Naive thymus-derived CD4-positive, alpha-beta T cell (primary cell): Measurements from ENCODE around the gene STX1A. TPM values are rescaled to one million over a fixed set of nuclear protein-coding genes. Genes with fewer than 3 reads are reported as not detected.

ENCODE experiments used
- ATAC-seq: fragments of 150-1000 bp; cut with Tn5 transposase; 2 replicates; pipeline ENCODE4 v1.10.0; 2021; ENCODE audit warnings: mild to moderate bottlenecking, moderate library complexity
- CTCF ChIA-PET: fragments of 350-600 bp; sonication (Branson Sonifier 250); formaldehyde crosslinking; loops from one replicate; lab custom pipeline; 2021; ENCODE audit warnings: antibody characterized with exemption; lab: Charles Lee
- POLR2A ChIA-PET: fragments of 350-600 bp; sonication (Branson Sonifier 250); formaldehyde crosslinking; loops from one replicate; lab custom pipeline; 2021; ENCODE audit warnings: antibody characterized with exemption, inconsistent platforms; lab: Charles Lee
- DNase-seq, 9 donors: peaks; one replicate each; pipeline versions ENCODE4 v3.0.0 to v3.0.0-alpha.2; 2020 to 2022; ENCODE audit warnings: mixed read lengths in 1 of 9
- H3K27ac ChIP-seq: one replicate; pipeline ENCODE4 v1.7.0; 2013; ENCODE audit warnings: mild to moderate bottlenecking, low read depth, low read length, moderate library complexity
- H3K27me3 ChIP-seq, 2 donors: one replicate each; pipeline ENCODE4 v1.7.0; 2013; ENCODE audit warnings: low read length in 2 of 2, mild to moderate bottlenecking in 2 of 2, moderate library complexity in 2 of 2; ENCODE audit not compliant: control insufficient read depth in 2 of 2, insufficient read depth in 2 of 2
- H3K36me3 ChIP-seq, 3 experiments: 1 replicate in 2 of 3; 2 replicates in 1 of 3; pipeline ENCODE4 v1.7.0; 2013; ENCODE audit warnings: low read length in 3 of 3, mild to moderate bottlenecking in 3 of 3, moderate library complexity in 1 of 3; ENCODE audit not compliant: insufficient read depth in 3 of 3, control insufficient read depth in 2 of 3
- H3K4me1 ChIP-seq, 2 donors: one replicate each; pipeline ENCODE4 v1.7.0; 2013; ENCODE audit warnings: low read length in 2 of 2, mild to moderate bottlenecking in 2 of 2, moderate library complexity in 1 of 2; ENCODE audit not compliant: control insufficient read depth in 2 of 2, insufficient read depth in 2 of 2
- H3K4me3 ChIP-seq: 2 replicates; pipeline ENCODE4 v1.7.0; 2013; ENCODE audit warnings: mild to moderate bottlenecking, low read length
- H3K9me3 ChIP-seq, 3 experiments: 1 replicate in 2 of 3; 2 replicates in 1 of 3; pipeline ENCODE4 v1.7.0; 2013; ENCODE audit warnings: low read length in 3 of 3; ENCODE audit not compliant: control insufficient read depth in 2 of 3
- H3K27ac Mint-ChIP-seq, 9 donors: one replicate each; pipeline ENCODE4 v1.8.0; 2020 to 2022; ENCODE audit warnings: mixed read lengths in 9 of 9, mild to moderate bottlenecking in 8 of 9, moderate library complexity in 5 of 9, inconsistent platforms in 2 of 9
- H3K27me3 Mint-ChIP-seq, 5 donors: one replicate each; pipeline ENCODE4 v1.8.0; 2021 to 2022; ENCODE audit warnings: mixed read lengths in 5 of 5, mild to moderate bottlenecking in 1 of 5
- H3K36me3 Mint-ChIP-seq, 5 donors: one replicate each; pipeline ENCODE4 v1.8.0; 2020 to 2022; ENCODE audit warnings: mixed read lengths in 5 of 5, mild to moderate bottlenecking in 3 of 5, inconsistent platforms in 1 of 5
- H3K4me1 Mint-ChIP-seq, 7 donors: one replicate each; pipeline ENCODE4 v1.8.0; 2020 to 2022; ENCODE audit warnings: mixed read lengths in 7 of 7, mild to moderate bottlenecking in 3 of 7, inconsistent platforms in 1 of 7
- H3K4me3 Mint-ChIP-seq, 10 donors: one replicate each; pipeline ENCODE4 v1.8.0; 2020 to 2022; ENCODE audit warnings: mild to moderate bottlenecking in 10 of 10, mixed read lengths in 10 of 10, moderate library complexity in 6 of 10, inconsistent platforms in 2 of 10
- H3K9me3 Mint-ChIP-seq, 11 donors: one replicate each; pipeline ENCODE4 v1.8.0; 2020 to 2022; ENCODE audit warnings: mixed read lengths in 11 of 11, mild to moderate bottlenecking in 4 of 11, inconsistent platforms in 1 of 11, moderate library complexity in 1 of 11
- intact Hi-C, 2 donors: fragments of 100-400 bp; cut with micrococcal nuclease; formaldehyde crosslinking; loops; one replicate each; pipeline ENCODE4 v1.15.1; 2023
- polyA plus RNA-seq, 2 donors: library from polyadenylated mRNA; unstranded; fragments of 300-500 nt; fragmentation: Illumina TruSeq; gene quantifications; one replicate each; pipeline ENCODE4 v1.2.3, GENCODE V29; 2021
- total RNA-seq, 6 experiments: library from RNA in 5 of 6; stranded (reverse) in 5 of 6; gene quantifications; 1 replicate in 5 of 6; 2 replicates in 1 of 6; pipeline ENCODE4 v1.2.3 and lab custom pipeline; 2021 to 2026

The STX1A gene
- total and polyA plus RNA-seq, 7 experiments from 2014 or later, result 1.2 to 13.4 (median 9.8) TPM

DNA sequence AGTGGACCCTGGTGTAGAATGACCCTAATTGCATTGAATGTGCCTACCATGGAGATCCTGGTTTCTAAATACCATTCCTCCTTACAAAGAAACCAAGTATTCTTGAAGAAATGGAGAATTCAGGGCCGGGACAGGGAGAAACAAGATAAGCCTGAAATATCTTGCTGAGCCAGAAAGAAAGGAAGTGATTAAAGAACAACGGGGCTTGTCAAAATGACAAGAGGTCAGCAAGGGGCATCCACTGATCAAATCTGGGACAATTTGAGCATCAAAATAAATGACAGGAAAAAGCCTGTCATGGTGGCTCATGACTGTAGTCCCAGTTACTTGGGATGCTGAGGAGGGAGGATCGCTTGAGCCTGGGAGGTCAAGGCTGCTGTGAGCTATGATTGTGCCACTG lies 11.0 kb upstream of the STX1A start:
- POLR2A ChIA-PET, result no interaction called here
- CTCF ChIA-PET, result interaction anchor here (0.6 kb wide), 2 partner anchors 115 to 123 kb away, joined by 3 read pairs; no protein-coding TSS in a partner anchor
- ATAC-seq (no peak), DNase-seq (no peak)
- Histone ChIP-seq H3K27ac (no peak overlapping the region), H3K27me3 (no peaks in the 10 kb centered on the region), H3K9me3 (no peaks in the 10 kb centered on the region), H3K4me1 (peaks cover 0 to 8% of the 10 kb centered on the region in 2 donors), H3K4me3 (no peak overlapping the region), H3K36me3 (no peaks in the 10 kb centered on the region)
- Mint-ChIP-seq H3K4me3 (no peak overlapping the region), H3K27me3 (peaks cover 0 to 15% (median 9%) of the 10 kb centered on the region in 5 donors), H3K36me3 (no peaks in the 10 kb centered on the region), H3K9me3 (no peaks in the 10 kb centered on the region), H3K4me1 (peaks cover 0 to 9% (median 7%) of the 10 kb centered on the region in 7 donors), H3K27ac (no peak overlapping the region)
- intact Hi-C loops, result loop anchor here in 1 of 2 donors (10.0 kb wide), 2 partner anchors 524 to 924 kb away; partner anchors contain the start of genes GTF2I and RFC2

DNA sequence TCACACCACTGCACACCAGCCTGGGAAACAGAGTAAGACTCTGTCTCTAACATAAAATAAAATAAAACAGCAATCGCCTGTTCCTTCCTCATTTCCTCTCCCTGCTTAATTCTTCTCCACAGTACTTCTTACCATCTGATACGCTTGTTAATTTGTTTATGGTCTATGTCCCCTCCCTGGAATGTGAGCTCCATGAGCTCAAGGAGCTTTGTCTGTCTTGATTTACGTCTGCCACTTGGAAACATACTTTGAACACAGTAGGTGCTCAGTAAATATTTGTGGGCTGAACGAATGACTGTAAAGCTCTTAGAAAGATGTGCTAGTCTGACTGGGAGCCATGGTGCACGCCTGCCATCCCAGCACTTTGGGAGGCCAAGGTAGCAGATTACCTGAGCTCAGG lies 9.1 kb upstream of the STX1A start:
- Histone ChIP-seq H3K36me3 (no peaks in the 10 kb centered on the region), H3K4me1 (no peaks in the 10 kb centered on the region), H3K27me3 (no peaks in the 10 kb centered on the region), H3K4me3 (no peak overlapping the region), H3K27ac (no peak overlapping the region), H3K9me3 (no peaks in the 10 kb centered on the region)
- intact Hi-C loops, result no loop called here
- Mint-ChIP-seq H3K4me1 (peaks cover 0 to 2% (median 0%) of the 10 kb centered on the region in 7 donors), H3K36me3 (no peaks in the 10 kb centered on the region), H3K9me3 (no peaks in the 10 kb centered on the region), H3K27ac (no peak overlapping the region), H3K27me3 (peaks cover 0 to 15% (median 9%) of the 10 kb centered on the region in 5 donors), H3K4me3 (no peak overlapping the region)
- CTCF ChIA-PET, result interaction anchor here (1.8 kb wide), 1 partner anchor 121 kb away, joined by 10 read pairs; no protein-coding TSS in a partner anchor
- DNase-seq (no peak), ATAC-seq (no peak)
- POLR2A ChIA-PET, result interaction anchor here (0.6 to 0.7 kb wide), 2 partner anchors 125 to 151 kb away, joined by 3 to 4 read pairs; no protein-coding TSS in a partner anchor

DNA sequence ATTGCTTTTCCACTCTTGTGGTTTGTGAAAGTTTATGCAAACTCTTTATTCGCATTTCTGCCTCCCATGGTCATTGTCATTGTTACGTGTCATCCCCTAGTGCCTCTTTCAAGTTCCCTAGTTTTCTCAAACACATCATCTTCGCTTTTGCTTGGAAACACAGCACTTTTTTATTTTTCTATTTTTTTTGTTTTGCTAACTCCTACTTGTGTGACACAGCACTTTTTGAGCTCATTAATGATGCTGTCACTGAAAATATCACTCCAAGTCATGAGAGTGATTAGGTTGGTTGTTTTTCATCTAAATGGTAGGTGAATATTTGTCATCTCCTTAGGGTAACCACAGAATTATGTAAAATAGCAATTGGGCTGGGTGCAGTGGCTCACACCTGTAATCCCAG lies 8.5 kb upstream of the STX1A start:
- H3K4me1 Mint-ChIP-seq, result peaks cover 0 to 2% (median 0%) of the 10 kb centered on the region in 7 donors
- H3K4me3 Mint-ChIP-seq, result no peak overlapping the region
- no peaks in the 10 kb centered on the region for H3K9me3 Mint-ChIP-seq
- no peaks in the 10 kb centered on the region for H3K36me3 Mint-ChIP-seq
- no peaks in the 10 kb centered on the region for H3K36me3 ChIP-seq
- POLR2A ChIA-PET, result no interaction called here
- no peaks in the 10 kb centered on the region for H3K9me3 ChIP-seq
- H3K27me3 ChIP-seq, result no peaks in the 10 kb centered on the region
- CTCF ChIA-PET, result interaction anchor here (1.8 kb wide), 1 partner anchor 121 kb away, joined by 10 read pairs; no protein-coding TSS in a partner anchor
- H3K27me3 Mint-ChIP-seq, result peaks cover 0 to 14% (median 9%) of the 10 kb centered on the region in 5 donors
- no peak overlapping the region for H3K27ac Mint-ChIP-seq
- ATAC-seq (no peak), DNase-seq (no peak)
- intact Hi-C loops, result no loop called here
- H3K27ac ChIP-seq, result no peak overlapping the region
- H3K4me1 ChIP-seq, result no peaks in the 10 kb centered on the region
- H3K4me3 ChIP-seq, result no peak overlapping the region

DNA sequence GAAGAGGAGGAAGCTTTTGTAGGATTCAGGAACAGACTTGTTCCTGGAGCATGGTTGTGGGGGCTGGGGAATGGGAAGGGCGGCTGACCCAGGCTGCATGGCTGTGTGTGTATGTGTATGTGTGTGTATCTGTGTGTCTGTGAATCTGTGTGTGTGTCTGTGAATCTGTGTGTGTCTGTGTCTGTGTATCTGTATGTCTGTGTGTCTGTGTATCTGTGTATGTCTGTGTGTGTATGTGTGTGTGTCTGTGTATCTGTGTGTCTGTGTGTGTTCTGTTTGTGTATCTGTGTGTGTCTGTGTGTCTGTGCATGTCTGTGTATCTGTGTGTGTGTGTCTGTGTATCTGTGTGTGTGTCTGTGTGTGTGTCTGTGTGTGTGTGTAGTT lies 6.6 kb upstream of the STX1A start:
- no peak overlapping the region for H3K4me3 ChIP-seq
- CTCF ChIA-PET, result interaction anchor here (1.4 to 4.5 kb wide), 4 partner anchors 12 to 119 kb away, joined by 3 to 28 read pairs (median 5); partner anchors contain the start of gene ABHD11
- H3K27ac Mint-ChIP-seq, result no peak overlapping the region
- no peak overlapping the region for H3K27ac ChIP-seq
- no peaks in the 10 kb centered on the region for H3K27me3 ChIP-seq
- H3K4me3 Mint-ChIP-seq, result no peak overlapping the region
- ATAC-seq (peak; percentile 2), DNase-seq (no peak)
- no peaks in the 10 kb centered on the region for H3K36me3 ChIP-seq
- H3K27me3 Mint-ChIP-seq, result peaks cover 0 to 25% (median 9%) of the 10 kb centered on the region in 5 donors
- H3K4me1 Mint-ChIP-seq, result peaks cover 0 to 2% (median 0%) of the 10 kb centered on the region in 7 donors
- intact Hi-C loops, result no loop called here
- POLR2A ChIA-PET, result no interaction called here
- no peaks in the 10 kb centered on the region for H3K36me3 Mint-ChIP-seq
- no peaks in the 10 kb centered on the region for H3K9me3 Mint-ChIP-seq
- no peaks in the 10 kb centered on the region for H3K9me3 ChIP-seq
- H3K4me1 ChIP-seq, result no peaks in the 10 kb centered on the region

DNA sequence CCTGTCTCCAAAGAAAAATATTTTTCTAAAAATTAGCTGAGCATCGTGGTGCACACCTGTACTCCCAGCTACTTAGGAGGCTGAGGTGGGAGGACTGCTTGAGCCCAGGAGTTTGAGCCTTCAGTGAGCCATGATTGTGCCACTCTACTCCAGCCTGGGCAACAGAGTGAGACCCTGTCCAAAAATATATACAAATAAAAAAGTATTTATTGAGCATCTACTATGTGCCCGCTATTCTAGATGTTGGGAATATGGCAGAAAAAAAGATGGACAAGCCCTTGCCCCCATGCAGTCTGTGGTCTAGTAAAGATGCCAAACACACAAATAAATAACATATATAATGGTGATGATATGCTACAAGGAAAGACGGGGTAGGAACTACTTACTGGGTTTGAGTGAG lies 4.3 kb upstream of the STX1A start:
- Histone ChIP-seq H3K27ac (no peak overlapping the region), H3K27me3 (no peaks in the 10 kb centered on the region), H3K36me3 (no peaks in the 10 kb centered on the region), H3K4me3 (no peak overlapping the region), H3K9me3 (no peaks in the 10 kb centered on the region), H3K4me1 (peaks cover under 1% of the 10 kb centered on the region in 2 donors)
- Mint-ChIP-seq H3K4me1 (peaks cover 0 to 10% (median 7%) of the 10 kb centered on the region in 7 donors), H3K27ac (no peak overlapping the region), H3K9me3 (peaks cover 0 to 2% (median 0%) of the 10 kb centered on the region in 11 donors), H3K27me3 (peaks cover 0 to 33% (median 13%) of the 10 kb centered on the region in 5 donors), H3K4me3 (no peak overlapping the region), H3K36me3 (no peaks in the 10 kb centered on the region)
- ATAC-seq (no peak), DNase-seq (no peak)
- POLR2A ChIA-PET, result no interaction called here
- CTCF ChIA-PET, result interaction anchor here (4.5 kb wide), 1 partner anchor 117 kb away, joined by 28 read pairs; no protein-coding TSS in a partner anchor
- intact Hi-C loops, result loop anchor here in 1 of 2 donors (2.0 kb wide), 2 partner anchors 17 to 399 kb away; no protein-coding TSS in a partner anchor

DNA sequence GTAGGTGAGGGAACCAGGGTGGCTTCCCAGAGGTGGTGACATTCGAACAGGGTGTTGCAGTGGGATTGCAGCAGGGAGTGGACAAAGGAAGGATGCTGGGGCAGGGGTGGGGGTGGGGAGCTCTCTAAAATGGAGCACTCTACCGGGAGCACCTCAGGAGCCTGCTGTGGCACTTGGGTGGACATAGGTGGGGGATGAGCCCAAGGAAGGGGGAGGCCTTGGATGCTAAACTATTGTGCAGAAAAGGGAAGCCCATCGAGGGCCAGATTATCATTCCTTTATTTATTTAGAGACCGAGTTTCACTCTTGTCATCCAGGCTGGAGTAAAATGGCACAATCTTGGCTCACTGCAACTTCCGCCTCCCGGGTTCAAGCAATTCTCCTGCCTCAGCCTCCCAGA lies 3.3 kb upstream of the STX1A start:
- Histone ChIP-seq H3K27ac (no peak overlapping the region), H3K4me1 (peaks cover 11% of the 10 kb centered on the region in 2 donors), H3K27me3 (no peaks in the 10 kb centered on the region), H3K36me3 (no peaks in the 10 kb centered on the region), H3K9me3 (no peaks in the 10 kb centered on the region), H3K4me3 (no peak overlapping the region)
- intact Hi-C loops, result no loop called here
- H3K27ac Mint-ChIP-seq, result no peak overlapping the region
- H3K36me3 Mint-ChIP-seq, result no peaks in the 10 kb centered on the region
- no peak overlapping the region for H3K4me3 Mint-ChIP-seq
- H3K9me3 Mint-ChIP-seq, result peaks cover 0 to 2% (median 0%) of the 10 kb centered on the region in 11 donors
- DNase-seq (no peak), ATAC-seq (no peak)
- peaks cover 5 to 17% (median 12%) of the 10 kb centered on the region in 7 donors for H3K4me1 Mint-ChIP-seq
- H3K27me3 Mint-ChIP-seq, result peaks cover 0 to 27% (median 5%) of the 10 kb centered on the region in 5 donors
- ChIA-PET POLR2A (no interaction called here), CTCF (interaction anchor here (0.7 to 4.5 kb wide), 2 partner anchors 10 to 116 kb away, joined by 4 to 28 read pairs; no protein-coding TSS in a partner anchor)
